GM18873 (cell line): Measurements from ENCODE around the gene CGNL1.

Source experiments
- ATAC-seq: cut with Tn5 transposase; IDR thresholded peaks from one replicate; pipeline ENCODE4 v1.9.1; 2021; ENCODE audit warnings: mild to moderate bottlenecking, moderate library complexity, moderate number of reproducible peaks; ENCODE audit not compliant: unreplicated experiment, low FRiP score

Gene CGNL1

DNA sequence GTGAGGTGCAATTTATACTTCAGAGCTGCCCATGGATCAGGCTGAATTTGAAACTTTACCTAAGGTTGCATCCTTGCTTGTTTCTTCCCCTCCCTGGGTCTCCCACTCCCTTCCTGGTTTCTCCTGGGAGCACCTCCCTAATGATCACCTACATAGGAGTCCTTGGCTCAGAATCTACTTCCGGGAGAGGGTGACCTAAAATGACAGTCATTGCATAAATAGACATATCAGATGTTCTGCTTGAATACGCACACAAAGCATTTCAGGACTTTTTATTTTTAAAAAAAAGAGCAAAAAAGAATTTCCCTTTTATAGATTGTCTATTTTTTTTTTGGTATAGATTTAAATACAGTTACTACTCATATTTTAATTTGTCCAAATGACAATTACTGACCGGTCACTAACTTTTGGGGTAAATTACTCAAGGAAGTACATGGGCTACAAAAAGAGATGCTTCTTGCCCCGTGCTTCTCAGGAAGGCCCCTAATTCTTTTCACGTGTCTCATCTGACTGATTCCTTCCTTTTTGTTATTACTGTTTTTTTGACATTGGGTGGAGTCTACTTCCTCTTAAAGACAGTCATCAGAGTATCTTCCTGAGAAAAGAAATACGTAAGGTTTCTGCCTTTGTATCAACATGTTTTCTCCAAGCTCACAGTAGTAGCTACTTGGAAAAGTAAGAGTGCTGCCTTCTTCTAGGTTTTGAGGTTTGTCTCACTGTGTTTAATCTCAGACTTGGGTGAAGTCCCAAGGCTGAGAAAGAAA, 210.5 kb downstream of the CGNL1 start:
- no peak for ATAC-seq

DNA sequence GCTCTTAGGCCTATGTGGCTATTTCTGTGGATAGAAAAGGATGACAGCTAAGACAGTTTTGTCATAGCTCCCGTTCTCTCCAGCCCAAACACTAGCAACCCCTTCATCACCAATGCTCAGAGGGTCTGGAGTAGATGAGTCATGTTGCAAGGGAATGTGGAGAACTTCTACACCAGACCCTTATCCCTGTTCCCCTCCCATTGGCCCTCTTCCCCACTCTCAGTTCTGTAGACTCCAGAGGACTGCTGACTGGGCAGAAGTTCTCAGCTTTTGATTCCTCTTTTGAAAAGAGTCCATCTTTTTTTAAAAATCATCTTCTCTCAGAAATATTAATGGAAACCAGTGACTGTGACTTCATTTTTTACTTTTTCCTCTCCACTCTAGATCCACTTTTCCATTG, 213.0 kb downstream of the CGNL1 start:
- ATAC-seq: no peak

DNA sequence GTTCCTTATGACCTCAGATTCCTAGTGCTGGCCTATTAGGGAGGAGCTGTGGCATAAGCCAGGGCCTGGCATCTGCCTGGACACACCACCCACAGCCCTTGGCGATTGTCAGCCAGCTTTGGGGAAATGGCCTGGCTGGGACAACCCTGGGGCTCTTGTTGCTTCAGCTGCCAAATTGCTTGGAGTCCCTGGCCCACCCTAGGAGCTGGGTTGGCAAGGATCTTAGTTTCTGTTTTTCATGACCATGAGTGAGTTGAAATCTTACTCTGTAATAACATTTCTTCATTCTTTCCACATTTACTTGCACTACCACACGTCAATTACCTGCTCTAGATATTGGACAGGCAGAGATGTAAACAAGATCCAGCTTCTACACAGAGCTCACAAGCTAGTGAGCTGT, 213.4 kb downstream of the CGNL1 start:
- ATAC-seq: no peak

DNA sequence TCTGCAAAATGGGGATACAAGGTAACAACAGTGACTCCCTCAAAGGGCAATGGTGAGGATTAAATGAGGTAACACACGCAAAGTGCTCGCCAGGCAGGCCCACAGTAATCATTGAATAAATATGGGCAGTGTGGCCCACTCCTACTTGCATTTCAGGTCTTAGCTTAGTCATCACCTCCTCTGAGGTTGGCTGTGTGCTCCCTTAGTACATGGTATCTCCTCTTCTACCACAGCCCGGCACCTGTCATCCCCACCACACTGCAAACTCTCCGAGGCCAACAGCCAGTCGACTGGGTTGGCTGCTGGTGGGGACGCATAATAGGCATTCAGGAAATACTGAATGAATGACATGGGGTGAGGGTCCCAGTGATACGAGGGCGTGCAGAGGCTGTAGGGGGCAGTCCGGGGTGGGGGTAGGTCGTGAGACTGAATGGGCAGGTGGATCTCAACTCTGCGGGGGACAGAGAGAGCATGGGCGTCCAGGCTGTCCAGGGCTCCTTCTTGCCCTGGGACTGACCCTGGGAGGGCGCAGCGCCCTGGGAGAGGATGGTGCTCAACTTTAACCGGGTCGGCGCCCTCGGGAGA, 215.0 kb downstream of the CGNL1 start:
- ATAC-seq: no peak

DNA sequence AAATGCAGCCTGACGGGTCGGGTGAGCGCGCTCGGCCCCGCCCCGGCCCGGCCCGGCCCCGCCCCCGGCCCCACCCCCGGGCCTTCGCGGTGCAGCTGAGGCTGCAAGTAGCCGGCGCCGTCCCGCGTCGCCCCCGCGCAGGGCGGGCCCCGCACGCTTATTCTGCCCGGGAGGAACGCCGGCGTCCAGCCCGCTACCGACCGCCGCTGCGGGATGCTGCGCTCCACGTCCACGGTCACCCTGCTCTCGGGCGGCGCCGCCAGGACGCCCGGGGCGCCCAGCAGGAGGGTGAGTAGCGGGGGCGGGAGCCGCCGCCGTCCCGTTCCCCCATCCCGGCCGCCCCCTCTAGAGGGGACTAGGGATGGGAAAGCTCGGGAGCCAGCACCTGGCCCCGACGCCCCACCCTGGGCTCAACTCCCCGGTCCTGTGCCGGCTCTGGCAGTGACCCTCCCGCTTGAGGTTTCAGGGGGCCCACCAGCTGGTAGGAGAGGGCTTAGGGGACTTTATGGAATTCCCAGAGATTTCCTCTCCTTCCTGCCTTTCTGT, 215.6 kb downstream of the CGNL1 start, which contains the start of gene MYZAP:
MYZAP (plus strand) TSS at position 83 of the 546 bp plus-strand sequence; CDS start at position 214, 131 bp downstream.
- ATAC-seq: no peak

DNA sequence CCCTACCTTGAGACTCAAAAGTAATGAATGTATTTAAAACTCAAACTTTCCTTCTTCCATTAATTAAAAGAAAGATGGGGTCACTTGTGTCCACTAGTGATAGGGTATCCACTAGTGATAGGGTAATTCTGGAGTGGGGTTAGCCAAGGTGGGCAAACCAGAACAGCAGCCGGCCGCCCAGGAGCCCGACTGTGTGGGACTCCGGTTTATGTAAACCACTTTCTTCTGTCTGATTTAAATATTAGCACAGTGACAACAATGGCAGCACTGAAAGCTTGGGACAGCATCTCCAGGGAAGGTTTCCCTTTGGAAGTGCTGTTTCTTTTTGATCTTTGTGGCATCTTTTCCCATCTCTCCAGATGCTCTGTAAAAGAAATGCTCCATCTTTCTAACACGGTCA, 216.1 kb downstream of the CGNL1 start:
- ATAC-seq: no peak

DNA sequence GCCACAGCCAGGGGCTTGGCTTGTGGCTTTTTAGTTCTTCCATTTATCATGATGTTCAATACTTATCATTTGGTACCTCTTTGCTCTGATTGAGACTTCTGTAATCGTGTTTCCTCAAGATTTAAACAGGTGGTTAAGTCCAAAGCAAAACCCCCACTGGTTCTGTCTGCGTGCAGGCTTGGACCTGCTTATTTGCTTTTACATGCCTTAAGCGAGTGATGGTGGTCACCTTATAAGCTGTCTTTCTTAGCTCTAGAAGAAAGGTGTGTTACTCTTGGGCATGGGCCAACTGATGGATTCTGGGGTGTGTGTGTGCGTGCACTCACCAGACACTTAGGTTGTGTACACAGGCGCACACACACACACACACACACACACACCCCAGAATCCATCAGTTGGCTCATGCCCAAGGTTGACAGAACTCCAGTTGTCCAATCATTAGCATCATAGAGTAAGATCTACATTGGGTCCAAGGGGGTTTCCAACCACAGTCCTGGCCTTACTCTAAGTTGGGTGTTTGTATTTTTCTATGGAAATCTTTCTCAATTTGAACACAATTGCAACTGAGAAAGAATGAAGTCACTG, 216.6 kb downstream of the CGNL1 start:
- no peak for ATAC-seq

DNA sequence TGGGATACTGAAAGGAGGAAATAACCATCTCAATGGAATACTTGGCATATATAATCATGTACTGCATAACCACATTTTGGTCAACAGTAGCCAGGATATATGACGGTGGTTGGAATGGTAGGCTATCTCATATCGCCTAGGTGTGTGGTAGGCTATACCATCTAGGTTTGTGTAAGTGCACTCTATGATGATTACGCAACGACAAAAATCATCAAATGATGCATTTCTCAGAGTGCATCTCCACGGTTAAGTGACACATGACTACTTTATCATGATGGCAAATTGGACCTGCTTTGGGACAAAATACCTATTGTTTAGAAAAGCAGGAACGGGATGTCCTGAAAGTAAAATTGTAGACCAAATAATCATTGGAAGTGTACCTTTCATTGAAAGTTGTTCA, 218.2 kb downstream of the CGNL1 start:
- ATAC-seq: no peak

DNA sequence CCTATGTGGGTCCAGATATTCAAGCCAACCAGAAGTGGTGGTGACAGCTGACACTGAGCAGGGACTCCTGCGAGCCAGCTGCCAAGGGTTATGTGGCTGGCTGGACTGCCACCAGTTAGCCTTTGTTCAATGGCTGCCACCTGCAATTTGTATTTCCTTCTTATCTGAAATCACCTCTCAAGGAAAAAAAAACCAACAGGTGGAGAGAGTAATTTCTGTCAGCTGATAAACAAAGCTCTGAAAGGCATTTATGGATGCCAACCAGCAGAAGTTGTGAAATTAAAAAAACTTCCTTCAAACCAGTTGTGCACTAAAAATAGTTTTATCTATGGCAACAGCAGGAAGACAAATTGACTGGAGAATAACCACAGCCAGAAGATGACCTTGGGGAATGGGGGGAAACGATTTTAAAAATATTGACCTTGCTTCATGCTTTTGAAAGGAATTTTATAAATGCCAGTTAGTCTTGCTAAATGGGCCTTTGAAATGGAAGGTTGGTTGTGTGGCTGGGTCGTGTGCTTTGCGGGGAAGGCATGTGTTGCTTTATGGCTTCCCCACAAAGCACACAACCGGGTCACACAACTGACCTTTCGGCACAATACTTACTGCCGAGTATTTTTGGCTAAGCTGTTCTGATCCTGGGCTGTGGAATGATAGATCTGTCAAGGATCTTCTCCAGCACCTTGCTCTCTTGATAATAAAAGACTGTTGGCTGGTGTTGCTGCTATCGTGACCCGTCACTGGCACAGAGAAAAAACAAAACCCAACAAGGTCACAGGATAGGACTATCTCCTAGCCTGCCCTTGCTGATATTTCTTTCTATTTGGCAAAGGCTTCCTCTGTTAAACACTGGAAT, 218.9 kb downstream of the CGNL1 start:
- ATAC-seq: no peak

DNA sequence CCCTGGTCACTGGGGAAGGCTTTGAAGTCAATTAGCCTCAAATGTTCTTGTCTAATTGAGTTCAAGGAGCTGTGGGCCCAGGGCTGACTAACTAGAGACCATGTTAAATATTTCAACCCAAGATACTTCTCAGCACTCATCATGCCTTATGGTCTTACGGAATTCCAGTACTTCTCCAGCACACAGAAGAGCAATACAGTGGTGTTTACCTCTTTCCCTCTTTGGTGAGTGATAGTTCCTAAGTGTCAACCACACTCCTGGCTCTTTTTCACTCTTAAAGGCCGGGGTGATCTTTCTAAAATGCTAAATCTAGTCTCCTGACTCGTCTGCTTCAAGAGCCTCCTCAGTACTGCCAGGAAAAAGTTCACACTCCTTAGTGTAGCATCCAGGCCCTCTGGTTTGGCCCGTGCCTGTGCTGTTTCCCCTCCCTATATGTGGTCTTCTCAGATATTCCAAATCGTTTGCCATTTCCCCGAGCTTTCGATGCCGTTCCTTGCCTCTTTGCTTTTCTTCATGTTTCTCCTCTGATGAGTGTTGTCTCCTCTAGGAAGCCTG, 220.1 kb downstream of the CGNL1 start:
- ATAC-seq: no peak

DNA sequence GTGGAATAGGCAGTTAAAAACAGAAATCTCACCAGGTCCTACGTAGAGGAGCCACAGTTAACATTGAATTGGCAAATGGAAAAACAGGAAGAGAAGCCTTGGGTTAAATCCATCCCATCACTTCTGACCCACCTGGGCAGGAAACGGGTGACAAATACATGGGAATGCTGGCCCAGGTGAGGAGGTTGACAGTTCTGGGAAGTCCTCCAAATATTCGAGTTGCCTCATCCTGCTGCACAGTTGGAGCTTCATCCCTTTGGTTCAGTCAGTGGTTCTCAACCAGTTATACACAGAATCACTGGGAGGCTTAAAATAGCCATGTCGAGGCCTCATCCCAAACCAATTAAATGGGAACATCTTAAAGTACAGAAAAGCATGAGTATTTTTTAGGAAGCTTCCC, 220.7 kb downstream of the CGNL1 start:
- no peak for ATAC-seq

DNA sequence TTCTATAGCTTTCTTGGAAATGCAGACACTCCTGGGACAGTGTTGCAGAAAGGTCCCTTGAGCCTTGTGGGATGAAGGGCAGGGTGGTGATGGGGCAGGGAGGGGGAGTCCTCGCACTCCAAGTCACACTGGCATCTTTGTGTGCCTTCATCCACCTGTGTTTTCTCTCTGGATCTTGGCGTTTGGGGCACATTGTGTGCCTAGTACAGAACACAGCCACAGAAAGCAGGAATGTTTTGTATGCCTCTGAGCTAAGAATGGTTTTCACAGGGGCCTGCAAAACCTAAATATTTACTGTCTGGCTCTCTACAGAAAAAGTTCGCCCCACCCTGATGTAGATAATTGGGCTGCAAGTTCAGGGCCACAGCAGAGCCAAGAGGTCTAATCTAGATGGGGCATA, 221.1 kb downstream of the CGNL1 start:
- no peak for ATAC-seq

DNA sequence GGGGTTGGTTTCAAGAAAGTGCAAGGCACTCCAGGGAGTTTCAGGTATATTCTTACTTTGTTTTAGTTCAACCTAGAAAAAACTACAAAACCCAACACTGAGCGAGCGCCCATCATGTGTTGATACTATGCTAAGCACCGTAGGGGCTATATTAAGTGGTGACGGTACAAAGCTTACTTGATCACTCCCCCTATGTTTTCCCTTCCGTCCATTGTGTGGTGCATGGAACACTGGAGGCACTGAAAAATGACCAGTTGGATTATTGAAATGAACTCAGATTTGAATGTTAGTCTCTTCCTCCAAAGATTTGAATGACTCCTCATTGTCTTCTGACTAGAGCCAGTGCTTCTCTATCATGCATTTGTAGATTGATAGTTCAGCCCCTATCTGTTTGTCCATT, 222.0 kb downstream of the CGNL1 start:
- ATAC-seq: no peak

DNA sequence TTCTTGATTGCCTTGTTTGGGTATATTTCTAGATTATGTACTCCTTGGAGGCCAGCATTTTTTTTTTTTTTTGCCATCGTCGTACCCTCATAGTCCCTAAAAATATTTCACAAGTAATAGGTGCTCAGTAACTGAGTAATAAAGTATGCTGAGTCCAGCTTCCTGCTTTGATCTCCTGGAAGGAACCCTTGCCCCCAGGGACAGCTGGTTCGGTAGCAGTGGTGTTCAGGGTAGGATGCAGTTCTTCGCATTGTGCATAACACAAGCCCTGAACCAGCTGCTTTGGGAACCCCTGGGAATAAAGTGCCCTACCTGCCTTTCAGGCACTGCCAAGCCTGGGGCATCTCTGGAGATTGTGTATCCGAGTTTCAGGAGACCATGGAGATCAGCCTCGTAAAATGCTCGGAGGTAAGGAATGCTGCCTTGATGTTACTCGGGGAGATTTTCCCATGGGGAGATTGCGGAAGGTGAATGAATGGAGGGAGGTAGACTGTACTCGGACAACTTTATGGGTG, 223.0 kb downstream of the CGNL1 start:
- no peak for ATAC-seq

DNA sequence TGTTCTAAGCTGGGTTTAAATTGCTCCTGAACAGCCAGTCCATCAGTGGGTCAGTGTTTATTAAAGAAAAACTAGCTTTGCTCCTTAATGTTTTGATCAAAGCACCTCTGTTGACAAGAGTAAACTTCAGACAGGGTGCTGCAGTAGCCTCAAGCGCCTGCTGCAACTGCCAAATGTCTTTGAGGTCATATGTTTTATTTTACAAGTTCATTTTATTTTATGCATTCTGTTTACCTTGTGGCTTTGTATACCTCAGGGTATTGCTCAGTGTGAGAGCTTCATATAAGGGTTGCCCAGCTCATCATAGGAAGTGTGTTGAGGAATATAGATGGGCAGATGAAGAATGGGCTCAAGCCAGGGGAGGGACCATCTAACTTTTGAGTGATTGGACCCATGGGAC, 223.9 kb downstream of the CGNL1 start:
- ATAC-seq: no peak
